ENCODE results near the gene SLC31A1.

The SLC31A1 gene

GRCh38 chr9:113298924-113299770 is 77.8 kb downstream of the SLC31A1 start:
- H3K9ac ChIP-seq (ENCODE audit: low read length), result peak overlapping the region; percentile 48
- peaks cover 28% of the 10 kb centered on the region for H3K4me1 ChIP-seq (ENCODE audit: control insufficient read depth, insufficient read depth, low read length)
- no peaks in the 10 kb centered on the region for H3K27me3 ChIP-seq (ENCODE audit: control insufficient read depth, insufficient read depth, low read length)
- H3K4me3 ChIP-seq (ENCODE audit: low read length), result no peak overlapping the region
- H3K36me3 ChIP-seq (ENCODE audit: control insufficient read depth, insufficient read depth, low read length), result no peaks in the 10 kb centered on the region
- no peaks in the 10 kb centered on the region for H3K9me3 ChIP-seq (ENCODE audit: control insufficient read depth, low read length)

- no peaks in the 10 kb centered on the region for H3K9me3 ChIP-seq (ENCODE audit: control insufficient read depth, low read length)
- no peaks in the 10 kb centered on the region for H3K27me3 ChIP-seq (ENCODE audit: control insufficient read depth, insufficient read depth, low read length)
- H3K36me3 ChIP-seq (ENCODE audit: control insufficient read depth, insufficient read depth, low read length), result no peaks in the 10 kb centered on the region
- H3K4me1 ChIP-seq (ENCODE audit: control insufficient read depth, insufficient read depth, low read length), result peaks cover 28% of the 10 kb centered on the region
- H3K4me3 ChIP-seq (ENCODE audit: low read length), result no peak overlapping the region
- peak overlapping the region; percentile 48 for H3K9ac ChIP-seq (ENCODE audit: low read length)
Measured at GRCh38 chr9:113299800-113300292, 78.5 kb downstream of the SLC31A1 start.

- Histone ChIP-seq H3K4me1 (ENCODE audit: control insufficient read depth, insufficient read depth, low read length) (peaks cover 28% of the 10 kb centered on the region), H3K27me3 (ENCODE audit: control insufficient read depth, insufficient read depth, low read length) (no peaks in the 10 kb centered on the region), H3K36me3 (ENCODE audit: control insufficient read depth, insufficient read depth, low read length) (no peaks in the 10 kb centered on the region), H3K9me3 (ENCODE audit: control insufficient read depth, low read length) (no peaks in the 10 kb centered on the region), H3K9ac (ENCODE audit: low read length) (no peak overlapping the region), H3K4me3 (ENCODE audit: low read length) (no peak overlapping the region)
Measured at GRCh38 chr9:113301548-113301947, 80.2 kb downstream of the SLC31A1 start.

GRCh38 chr9:113302792-113303418 is 81.6 kb downstream of the SLC31A1 start, which contains the start of gene RNF183:
Gene RNF183 (minus strand): TSS chr9:113303376. CDS start chr9:113298184, 5,192 bp downstream.
- Histone ChIP-seq H3K36me3 (ENCODE audit: control insufficient read depth, insufficient read depth, low read length) (no peaks in the 10 kb centered on the region), H3K4me3 (ENCODE audit: low read length) (no peak within 1 kb of the TSS), H3K4me1 (ENCODE audit: control insufficient read depth, insufficient read depth, low read length) (peaks cover 28% of the 10 kb centered on the region), H3K9me3 (ENCODE audit: control insufficient read depth, low read length) (no peaks in the 10 kb centered on the region), H3K9ac (ENCODE audit: low read length) (peak within 1 kb of the TSS; percentile 31), H3K27me3 (ENCODE audit: control insufficient read depth, insufficient read depth, low read length) (no peaks in the 10 kb centered on the region)

GRCh38 chr9:113306566-113306965 is 85.2 kb downstream of the SLC31A1 start:
- no peaks in the 10 kb centered on the region for H3K27me3 ChIP-seq (ENCODE audit: control insufficient read depth, insufficient read depth, low read length)
- H3K9me3 ChIP-seq (ENCODE audit: control insufficient read depth, low read length), result no peaks in the 10 kb centered on the region
- H3K4me3 ChIP-seq (ENCODE audit: low read length), result no peak overlapping the region
- no peaks in the 10 kb centered on the region for H3K36me3 ChIP-seq (ENCODE audit: control insufficient read depth, insufficient read depth, low read length)
- H3K4me1 ChIP-seq (ENCODE audit: control insufficient read depth, insufficient read depth, low read length), result peaks cover 15% of the 10 kb centered on the region
- H3K9ac ChIP-seq (ENCODE audit: low read length), result no peak overlapping the region

- Histone ChIP-seq H3K9ac (ENCODE audit: low read length) (no peak overlapping the region), H3K9me3 (ENCODE audit: control insufficient read depth, low read length) (no peaks in the 10 kb centered on the region), H3K4me1 (ENCODE audit: control insufficient read depth, insufficient read depth, low read length) (peaks cover 10% of the 10 kb centered on the region), H3K36me3 (ENCODE audit: control insufficient read depth, insufficient read depth, low read length) (no peaks in the 10 kb centered on the region), H3K4me3 (ENCODE audit: low read length) (no peak overlapping the region), H3K27me3 (ENCODE audit: control insufficient read depth, insufficient read depth, low read length) (no peaks in the 10 kb centered on the region)
Measured at GRCh38 chr9:113307396-113307975, 86.1 kb downstream of the SLC31A1 start.

- no peak overlapping the region for H3K4me3 ChIP-seq (ENCODE audit: low read length)
- H3K4me1 ChIP-seq (ENCODE audit: control insufficient read depth, insufficient read depth, low read length), result no peaks in the 10 kb centered on the region
- H3K9ac ChIP-seq (ENCODE audit: low read length), result no peak overlapping the region
- H3K9me3 ChIP-seq (ENCODE audit: control insufficient read depth, low read length), result no peaks in the 10 kb centered on the region
- no peaks in the 10 kb centered on the region for H3K36me3 ChIP-seq (ENCODE audit: control insufficient read depth, insufficient read depth, low read length)
- no peaks in the 10 kb centered on the region for H3K27me3 ChIP-seq (ENCODE audit: control insufficient read depth, insufficient read depth, low read length)
Measured at GRCh38 chr9:113309204-113309813, 88.0 kb downstream of the SLC31A1 start.

- Histone ChIP-seq H3K9me3 (ENCODE audit: control insufficient read depth, low read length) (no peaks in the 10 kb centered on the region), H3K27me3 (ENCODE audit: control insufficient read depth, insufficient read depth, low read length) (no peaks in the 10 kb centered on the region), H3K9ac (ENCODE audit: low read length) (no peak overlapping the region), H3K4me3 (ENCODE audit: low read length) (no peak overlapping the region), H3K36me3 (ENCODE audit: control insufficient read depth, insufficient read depth, low read length) (no peaks in the 10 kb centered on the region), H3K4me1 (ENCODE audit: control insufficient read depth, insufficient read depth, low read length) (no peaks in the 10 kb centered on the region)
Measured at GRCh38 chr9:113310538-113310937, 89.2 kb downstream of the SLC31A1 start.

- Histone ChIP-seq H3K4me3 (ENCODE audit: low read length) (no peak overlapping the region), H3K9me3 (ENCODE audit: control insufficient read depth, low read length) (no peaks in the 10 kb centered on the region), H3K36me3 (ENCODE audit: control insufficient read depth, insufficient read depth, low read length) (no peaks in the 10 kb centered on the region), H3K9ac (ENCODE audit: low read length) (no peak overlapping the region), H3K4me1 (ENCODE audit: control insufficient read depth, insufficient read depth, low read length) (no peaks in the 10 kb centered on the region), H3K27me3 (ENCODE audit: control insufficient read depth, insufficient read depth, low read length) (no peaks in the 10 kb centered on the region)
Measured at GRCh38 chr9:113311961-113312360, 90.6 kb downstream of the SLC31A1 start.

- no peaks in the 10 kb centered on the region for H3K4me1 ChIP-seq (ENCODE audit: control insufficient read depth, insufficient read depth, low read length)
Measured at GRCh38 chr9:113313261-113313660, 91.9 kb downstream of the SLC31A1 start.

More at GRCh38 chr9:113313261-113313660, 91.9 kb downstream of the SLC31A1 start:
- H3K9ac ChIP-seq (ENCODE audit: low read length), result no peak overlapping the region
- H3K36me3 ChIP-seq (ENCODE audit: control insufficient read depth, insufficient read depth, low read length), result no peaks in the 10 kb centered on the region
- H3K27me3 ChIP-seq (ENCODE audit: control insufficient read depth, insufficient read depth, low read length), result no peaks in the 10 kb centered on the region
- H3K4me3 ChIP-seq (ENCODE audit: low read length), result no peak overlapping the region
- H3K9me3 ChIP-seq (ENCODE audit: control insufficient read depth, low read length), result no peaks in the 10 kb centered on the region
